GM18519 (cell line): ENCODE measurements around the gene AMHR2.

Experiments used
- ATAC-seq: cut with Tn5 transposase; IDR thresholded peaks from one replicate; pipeline ENCODE4 v1.9.1; 2021; ENCODE audit warnings: mild to moderate bottlenecking, moderate library complexity; ENCODE audit not compliant: unreplicated experiment, low FRiP score

The AMHR2 gene

DNA sequence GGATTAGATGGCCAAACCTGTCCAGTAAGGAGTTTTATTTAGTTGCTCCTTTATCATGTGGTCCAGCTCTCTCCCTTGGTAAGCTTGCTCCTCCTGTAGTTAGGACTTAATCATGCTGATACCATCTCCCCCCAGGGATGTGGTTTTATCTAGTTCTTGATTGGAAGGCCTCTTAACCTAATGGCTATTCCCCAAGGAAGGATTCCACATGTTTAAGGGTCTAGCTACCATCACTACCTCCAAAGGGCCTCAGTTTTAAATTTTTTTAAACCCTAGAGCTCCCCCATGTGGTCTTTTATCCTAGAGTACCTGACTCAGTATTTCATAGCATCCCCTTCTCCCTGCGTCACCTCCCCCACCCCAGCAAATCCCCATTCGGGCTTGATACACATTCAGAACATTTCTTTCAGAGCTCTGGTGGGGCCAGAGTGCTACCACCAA, 53.1 kb downstream of the AMHR2 start:
- ATAC-seq, result no peak

DNA sequence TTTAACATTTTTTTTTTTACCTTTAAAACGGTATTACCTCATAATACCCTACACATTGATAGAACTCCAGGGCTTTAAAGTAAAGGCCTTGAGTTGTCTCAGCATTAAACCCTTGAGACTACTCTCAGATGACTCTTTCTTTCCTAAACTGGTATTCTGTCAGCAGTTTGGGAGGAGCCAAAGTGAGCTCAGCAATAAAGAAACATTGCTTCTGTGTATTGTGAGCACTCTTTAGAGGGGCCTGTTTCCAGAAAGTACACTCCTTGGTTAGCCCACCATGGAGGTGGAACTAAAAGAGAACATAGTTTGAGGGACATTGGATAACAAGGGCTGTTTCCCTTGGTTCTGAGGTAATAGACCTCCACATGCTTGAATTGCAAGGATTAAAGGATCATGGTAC, 55.2 kb downstream of the AMHR2 start:
- ATAC-seq, result no peak

GRCh38 chr12:53479331-53479730, 55.7 kb downstream of the AMHR2 start:
- no peak for ATAC-seq

- no peak for ATAC-seq
Measured at GRCh38 chr12:53480491-53481442, 57.1 kb downstream of the AMHR2 start.
